ENCODE data around the gene RBFOX2. TPM values are rescaled to one million over a fixed set of nuclear protein-coding genes. Genes with fewer than 3 reads are reported as not detected.

RBFOX2 gene
- total RNA-seq, 4 donors from 2014 or later: 103 to 139 (median 108) TPM

DNA sequence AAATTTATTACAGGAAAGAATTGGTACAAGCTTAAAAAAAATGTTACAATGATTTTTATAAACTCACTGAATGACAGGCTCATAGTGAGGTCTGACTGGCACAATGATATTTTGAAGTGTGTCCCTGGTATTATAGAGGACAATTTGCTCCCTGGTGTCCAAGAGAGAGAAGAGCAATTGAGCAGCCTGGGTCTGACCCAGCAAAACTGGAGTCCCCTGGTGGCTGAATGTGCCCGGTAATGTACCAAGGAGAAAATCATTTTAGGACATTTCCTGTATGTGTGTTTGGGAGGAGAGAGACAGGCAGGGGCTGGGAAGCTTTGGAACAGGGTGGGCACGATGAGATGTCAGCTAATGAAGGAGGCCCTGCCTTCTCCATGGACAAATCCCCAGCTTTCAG lies 185.7 kb downstream of the RBFOX2 start:
- H3K4me1 ChIP-seq: peaks cover 17 to 21% of the 10 kb centered on the region in 2 donors
- intact Hi-C loops (cut with DNase I): no loop called here
- WGBS, 2 donors: 14 to 23% methylated on average over 2 of the region's 2 CpGs

GRCh38 chr22:35842519-35842913 lies 186.1 kb downstream of the RBFOX2 start:
- H3K4me1 ChIP-seq: peaks cover 22 to 26% of the 10 kb centered on the region in 2 donors
- no peak for DNase-seq
- 91 to 100% methylated on average over 1 of the region's 1 CpG for WGBS, 2 donors
- no peak overlapping the region for H3K4me3 ChIP-seq (replicated peaks in 1 of 3)
- no peaks in the 10 kb centered on the region for H3K36me3 ChIP-seq
- H3K27me3 ChIP-seq: no peaks in the 10 kb centered on the region
- H3K9me3 ChIP-seq: no peaks in the 10 kb centered on the region
- H3K27ac ChIP-seq: peak overlapping the region in 2 of 3 donors; percentile 24 to 46
- intact Hi-C loops (cut with DNase I): no loop called here
- TF ChIP-seq POLR2A (IDR thresholded peaks at IDR 0.05): no peak
- no peak for TF ChIP-seq CTCF (IDR thresholded peaks at IDR 0.05)

More for the DNA sequence above, 185.7 kb downstream of the RBFOX2 start:
- Histone ChIP-seq H3K36me3 (no peaks in the 10 kb centered on the region), H3K27me3 (no peaks in the 10 kb centered on the region), H3K9me3 (no peaks in the 10 kb centered on the region), H3K4me3 (replicated peaks in 1 of 3) (no peak overlapping the region), H3K27ac (peak overlapping the region in 2 of 3 donors; percentile 24 to 46)
- TF ChIP-seq POLR2A (IDR thresholded peaks at IDR 0.05) (no peak), CTCF (IDR thresholded peaks at IDR 0.05) (peak; percentile 45 to 87 (median 60))
- peak; percentile 56 to 57 for DNase-seq

DNA sequence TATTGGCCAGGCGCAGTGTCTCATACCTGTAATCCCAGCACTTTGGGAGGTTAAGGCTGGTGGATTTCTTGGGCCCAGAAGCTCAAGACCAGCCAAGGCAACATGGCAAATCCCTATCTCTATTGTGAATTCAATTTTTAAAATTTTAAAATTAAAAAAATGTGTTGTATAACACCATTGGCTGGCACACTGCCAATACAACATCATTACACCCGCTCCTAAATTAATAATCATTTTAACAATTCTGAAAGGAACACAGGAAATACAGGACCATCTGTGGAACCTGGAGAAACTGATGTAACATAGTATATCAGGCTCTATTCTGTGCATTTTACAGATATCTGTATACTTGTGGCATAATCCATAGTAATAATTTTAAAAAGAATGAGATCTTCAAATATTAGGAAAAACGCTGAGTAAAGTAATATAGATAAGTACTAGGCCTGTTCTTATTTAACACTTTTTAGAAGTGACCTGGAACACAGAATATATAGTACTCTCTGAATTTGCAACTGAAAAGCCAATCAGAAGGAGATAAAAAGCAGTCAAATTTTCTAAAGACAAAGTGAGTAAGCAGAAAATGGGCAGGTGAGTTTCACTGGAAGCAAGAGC lies 186.6 kb downstream of the RBFOX2 start:
- WGBS, 2 donors: 82 to 86% methylated on average over 3 of the region's 3 CpGs
- H3K4me3 ChIP-seq (replicated peaks in 1 of 3): no peak overlapping the region
- no peaks in the 10 kb centered on the region for H3K36me3 ChIP-seq
- TF ChIP-seq POLR2A (IDR thresholded peaks at IDR 0.05) (no peak), CTCF (IDR thresholded peaks at IDR 0.05) (no peak)
- no peaks in the 10 kb centered on the region for H3K27me3 ChIP-seq
- H3K9me3 ChIP-seq: no peaks in the 10 kb centered on the region
- H3K27ac ChIP-seq: peak overlapping the region in 2 of 3 donors; percentile 24 to 46
- intact Hi-C loops (cut with DNase I): no loop called here
- peaks cover 27 to 28% of the 10 kb centered on the region in 2 donors for H3K4me1 ChIP-seq
- no peak for DNase-seq

- no peaks in the 10 kb centered on the region for H3K27me3 ChIP-seq
- peaks cover 32 to 40% of the 10 kb centered on the region in 2 donors for H3K4me1 ChIP-seq
- 3 to 4% methylated on average over 9 of the region's 9 CpGs for WGBS, 2 donors
- H3K27ac ChIP-seq: peak overlapping the region; percentile 63 to 79 (median 73)
- TF ChIP-seq POLR2A (IDR thresholded peaks at IDR 0.05): peak; percentile 19 to 75
- no peak for TF ChIP-seq CTCF (IDR thresholded peaks at IDR 0.05)
- H3K36me3 ChIP-seq: no peaks in the 10 kb centered on the region
- intact Hi-C loops (cut with DNase I): no loop called here
- H3K9me3 ChIP-seq: no peaks in the 10 kb centered on the region
- H3K4me3 ChIP-seq (replicated peaks in 1 of 3): peak overlapping the region; percentile 24 to 33 (median 29)
- DNase-seq: peak; percentile 89 to 91
Measured at GRCh38 chr22:35840302-35840739, 188.3 kb downstream of the RBFOX2 start.

- H3K27ac ChIP-seq: peak overlapping the region; percentile 63 to 79 (median 73)
- WGBS, 2 donors: 0 to 1% methylated on average over 5 of the region's 5 CpGs
- no peaks in the 10 kb centered on the region for H3K9me3 ChIP-seq
- H3K4me1 ChIP-seq: peaks cover 36 to 44% of the 10 kb centered on the region in 2 donors
- no peaks in the 10 kb centered on the region for H3K27me3 ChIP-seq
- intact Hi-C loops (cut with DNase I): no loop called here
- no peaks in the 10 kb centered on the region for H3K36me3 ChIP-seq
- TF ChIP-seq POLR2A (IDR thresholded peaks at IDR 0.05): no peak
- TF ChIP-seq CTCF (IDR thresholded peaks at IDR 0.05): no peak
- H3K4me3 ChIP-seq (replicated peaks in 1 of 3): peak overlapping the region; percentile 24 to 33 (median 29)
- no peak for DNase-seq
Measured at GRCh38 chr22:35839841-35840301, 188.8 kb downstream of the RBFOX2 start.
